ENCODE results near the gene ACACB.

Gene ACACB

GRCh38 chr12:109178532-109178931, 62.1 kb downstream of the ACACB start:
- DNase-seq (ENCODE audit: low read depth) = no peak

- DNase-seq (ENCODE audit: low read depth) = no peak
Measured at GRCh38 chr12:109179927-109180326, 63.5 kb downstream of the ACACB start.

GRCh38 chr12:109182041-109182839, 65.9 kb downstream of the ACACB start:
- no peak for DNase-seq (ENCODE audit: low read depth)

- no peak for DNase-seq (ENCODE audit: low read depth)
Measured at GRCh38 chr12:109185441-109185840, 69.1 kb downstream of the ACACB start.

GRCh38 chr12:109186993-109187653, 70.7 kb downstream of the ACACB start:
- no peak for DNase-seq (ENCODE audit: low read depth)

GRCh38 chr12:109188108-109188712, 71.8 kb downstream of the ACACB start:
- DNase-seq (ENCODE audit: low read depth) = no peak

- no peak for DNase-seq (ENCODE audit: low read depth)
Measured at GRCh38 chr12:109189291-109189690, 72.9 kb downstream of the ACACB start.

- no peak for DNase-seq (ENCODE audit: low read depth)
Measured at GRCh38 chr12:109191621-109192250, 75.3 kb downstream of the ACACB start.

- no peak for DNase-seq (ENCODE audit: low read depth)
Measured at GRCh38 chr12:109192358-109192757, 76.0 kb downstream of the ACACB start.

GRCh38 chr12:109193896-109194295, 77.5 kb downstream of the ACACB start:
- no peak for DNase-seq (ENCODE audit: low read depth)

- DNase-seq (ENCODE audit: low read depth) = no peak
Measured at GRCh38 chr12:109196332-109196731, 79.9 kb downstream of the ACACB start.

- DNase-seq (ENCODE audit: low read depth) = no peak
Measured at GRCh38 chr12:109197327-109197726, 80.9 kb downstream of the ACACB start.

GRCh38 chr12:109199324-109199723, 82.9 kb downstream of the ACACB start:
- no peak for DNase-seq (ENCODE audit: low read depth)

GRCh38 chr12:109200825-109201495, 84.6 kb downstream of the ACACB start:
- no peak for DNase-seq (ENCODE audit: low read depth)

- DNase-seq (ENCODE audit: low read depth) = no peak
Measured at GRCh38 chr12:109201496-109201885, 85.1 kb downstream of the ACACB start.

GRCh38 chr12:109202770-109203169, 86.4 kb downstream of the ACACB start:
- DNase-seq (ENCODE audit: low read depth) = no peak

GRCh38 chr12:109203480-109203879, 87.1 kb downstream of the ACACB start:
- DNase-seq (ENCODE audit: low read depth) = no peak

- DNase-seq (ENCODE audit: low read depth) = no peak
Measured at GRCh38 chr12:109209082-109209481, 92.7 kb downstream of the ACACB start.

GRCh38 chr12:109212460-109213115, 96.2 kb downstream of the ACACB start:
- no peak for DNase-seq (ENCODE audit: low read depth)

GRCh38 chr12:109214131-109214530, 97.7 kb downstream of the ACACB start:
- DNase-seq (ENCODE audit: low read depth) = no peak

- DNase-seq (ENCODE audit: low read depth) = no peak
Measured at GRCh38 chr12:109218996-109219395, 102.6 kb downstream of the ACACB start.

GRCh38 chr12:109219938-109220337, 103.6 kb downstream of the ACACB start:
- DNase-seq (ENCODE audit: low read depth) = no peak

All from activated T-helper 9 cell treated with anti-CD3 and anti-CD28 coated beads, Interleukin-2, amount 50 U/mL, for 16 hours (primary cell).